GM19324 (cell line): Measurements from ENCODE around the gene NDUFC1.
"Not testable (repeated sequence)": the region's sequence is repeated elsewhere in the genome, so short reads cannot be mapped to it uniquely, and the experiment has no call there.

Experiments
- ATAC-seq: cut with Tn5 transposase; IDR thresholded peaks from one replicate; pipeline ENCODE4 v1.9.1; 2021; ENCODE audit warnings: mild to moderate bottlenecking, moderate library complexity; ENCODE audit not compliant: unreplicated experiment, low FRiP score

NDUFC1 gene

GRCh38 chr4:139301821-139302611, at the start of gene NDUFC1:
TSS of gene NDUFC1 (minus strand) at chr4:139302477. CDS start at chr4:139295798, 6,679 bp downstream.
- ATAC-seq, result peak; percentile 36

- ATAC-seq, result no peak
Observed at GRCh38 chr4:139337612-139338011, 35.3 kb upstream of the NDUFC1 start.

GRCh38 chr4:139333046-139333445, 30.8 kb upstream of the NDUFC1 start:
- ATAC-seq, result no peak

GRCh38 chr4:139331185-139331584, 28.9 kb upstream of the NDUFC1 start:
- ATAC-seq, result no peak

- ATAC-seq, result no peak
Observed at GRCh38 chr4:139330283-139330682, 28.0 kb upstream of the NDUFC1 start.

- no peak for ATAC-seq
Observed at GRCh38 chr4:139329665-139330200, 27.5 kb upstream of the NDUFC1 start.

- ATAC-seq, result no peak
Observed at GRCh38 chr4:139324620-139325019, 22.3 kb upstream of the NDUFC1 start.

- not testable (repeated sequence) for ATAC-seq
Observed at GRCh38 chr4:139322541-139322940, 20.3 kb upstream of the NDUFC1 start.

- ATAC-seq, result not testable (repeated sequence)
Observed at GRCh38 chr4:139322070-139322469, 19.8 kb upstream of the NDUFC1 start.

- ATAC-seq, result no peak
Observed at GRCh38 chr4:139319571-139319970, 17.3 kb upstream of the NDUFC1 start.

GRCh38 chr4:139317635-139318034, 15.4 kb upstream of the NDUFC1 start:
- ATAC-seq, result no peak

- no peak for ATAC-seq
Observed at GRCh38 chr4:139316733-139317132, 14.5 kb upstream of the NDUFC1 start.

- peak; percentile 47 for ATAC-seq
Observed at GRCh38 chr4:139315221-139315675, 13.0 kb upstream of the NDUFC1 start.

- no peak for ATAC-seq
Observed at GRCh38 chr4:139314047-139314800, 11.9 kb upstream of the NDUFC1 start.

GRCh38 chr4:139313414-139313813, 11.1 kb upstream of the NDUFC1 start:
- ATAC-seq, result not testable (repeated sequence)

- ATAC-seq, result no peak
Observed at GRCh38 chr4:139312552-139313332, 10.5 kb upstream of the NDUFC1 start.

GRCh38 chr4:139311909-139312308, 9.6 kb upstream of the NDUFC1 start:
- ATAC-seq, result no peak

- no peak for ATAC-seq
Observed at GRCh38 chr4:139304920-139305319, 2.6 kb upstream of the NDUFC1 start.

GRCh38 chr4:139301113-139301820, 1.0 kb downstream of the NDUFC1 start, which contains the start of gene NAA15:
TSS of gene NAA15 (plus strand) at chr4:139301505. CDS start at chr4:139301778, 273 bp downstream.
- ATAC-seq, result peak; percentile 90
